ENCODE measurements around the gene SLC2A5.

DNA sequence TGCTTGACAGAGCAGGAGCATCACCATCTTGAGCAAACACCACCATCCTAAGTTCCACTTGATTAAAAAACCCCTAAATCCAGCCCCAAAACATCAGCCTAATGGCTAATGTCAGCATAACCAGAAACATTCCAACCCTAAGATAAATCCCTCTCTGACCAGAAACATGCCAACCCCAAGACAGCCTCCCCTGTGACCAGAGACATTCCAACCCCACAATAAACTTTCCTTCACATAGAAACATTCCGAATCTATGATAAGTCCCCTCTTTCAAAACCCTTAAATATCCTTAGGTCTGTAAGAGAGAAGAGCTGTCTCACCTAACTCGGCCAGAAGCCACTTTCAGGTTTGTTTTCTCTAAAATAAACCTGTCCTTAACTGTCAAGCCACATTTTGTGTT is 17.4 kb upstream of the SLC2A5 start:
- no peak for TF ChIP-seq SIN3A (IDR thresholded peaks at IDR 0.05; ENCODE audit: borderline replicate concordance, insufficient read depth, low read length)
- TF ChIP-seq, protein P1, sequence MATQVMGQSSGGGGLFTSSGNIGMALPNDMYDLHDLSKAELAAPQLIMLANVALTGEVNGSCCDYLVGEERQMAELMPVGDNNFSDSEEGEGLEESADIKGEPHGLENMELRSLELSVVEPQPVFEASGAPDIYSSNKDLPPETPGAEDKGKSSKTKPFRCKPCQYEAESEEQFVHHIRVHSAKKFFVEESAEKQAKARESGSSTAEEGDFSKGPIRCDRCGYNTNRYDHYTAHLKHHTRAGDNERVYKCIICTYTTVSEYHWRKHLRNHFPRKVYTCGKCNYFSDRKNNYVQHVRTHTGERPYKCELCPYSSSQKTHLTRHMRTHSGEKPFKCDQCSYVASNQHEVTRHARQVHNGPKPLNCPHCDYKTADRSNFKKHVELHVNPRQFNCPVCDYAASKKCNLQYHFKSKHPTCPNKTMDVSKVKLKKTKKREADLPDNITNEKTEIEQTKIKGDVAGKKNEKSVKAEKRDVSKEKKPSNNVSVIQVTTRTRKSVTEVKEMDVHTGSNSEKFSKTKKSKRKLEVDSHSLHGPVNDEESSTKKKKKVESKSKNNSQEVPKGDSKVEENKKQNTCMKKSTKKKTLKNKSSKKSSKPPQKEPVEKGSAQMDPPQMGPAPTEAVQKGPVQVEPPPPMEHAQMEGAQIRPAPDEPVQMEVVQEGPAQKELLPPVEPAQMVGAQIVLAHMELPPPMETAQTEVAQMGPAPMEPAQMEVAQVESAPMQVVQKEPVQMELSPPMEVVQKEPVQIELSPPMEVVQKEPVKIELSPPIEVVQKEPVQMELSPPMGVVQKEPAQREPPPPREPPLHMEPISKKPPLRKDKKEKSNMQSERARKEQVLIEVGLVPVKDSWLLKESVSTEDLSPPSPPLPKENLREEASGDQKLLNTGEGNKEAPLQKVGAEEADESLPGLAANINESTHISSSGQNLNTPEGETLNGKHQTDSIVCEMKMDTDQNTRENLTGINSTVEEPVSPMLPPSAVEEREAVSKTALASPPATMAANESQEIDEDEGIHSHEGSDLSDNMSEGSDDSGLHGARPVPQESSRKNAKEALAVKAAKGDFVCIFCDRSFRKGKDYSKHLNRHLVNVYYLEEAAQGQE (IDR thresholded peaks at IDR 0.05; ENCODE audit: insufficient read depth in 1 of 2, low read depth in 2 of 2, low read length in 2 of 2), result no peak
- no peak for TF ChIP-seq TAF1 (IDR thresholded peaks at IDR 0.05; ENCODE audit: borderline replicate concordance, insufficient read depth, low read length)
- TF ChIP-seq POLR2AphosphoS5 (IDR thresholded peaks at IDR 0.05; ENCODE audit: low read depth, low read length), result no peak

Measured in PFSK-1 (cell line).